ENCODE results near the gene ADAP1.

GRCh38 chr7:970744-971143 is 16.3 kb upstream of the ADAP1 start:
- TF ChIP-seq CTCF (IDR thresholded peaks at IDR 0.05) (no peak), POLR2A (IDR thresholded peaks at IDR 0.05) (no peak), POLR2AphosphoS5 (IDR thresholded peaks at IDR 0.05) (no peak)
